OCI-LY7 (cell line): ENCODE data around the gene BTNL8. TPM values are rescaled to one million over a fixed set of nuclear protein-coding genes. Genes with fewer than 3 reads are reported as not detected.

Experiments used
- BruUV-seq: library from RNA; stranded (reverse); fragments of 400-500 nt; replicated peaks from 2 replicates; lab custom pipeline; 2021; lab: Mats Ljungman, UMichigan
- CTCF ChIA-PET: fragments of 300-600 bp; sonication (Branson Sonifier 250); formaldehyde crosslinking; loops from one replicate; lab custom pipeline; 2022; ENCODE audit warnings: antibody characterized with exemption; ENCODE audit not compliant: unreplicated experiment; lab: Charles Lee
- POLR2A ChIA-PET: fragments of 300-600 bp; sonication (Branson Sonifier 250); formaldehyde crosslinking; loops from one replicate; lab custom pipeline; 2022; ENCODE audit warnings: antibody characterized with exemption; lab: Charles Lee
- DNase-seq: peaks from one replicate; pipeline ENCODE4 v3.0.0-alpha.2; 2015; ENCODE audit warnings: low spot score
- H2AFZ ChIP-seq: fragments of 200-600 bp; sonication (generic), shearing (Covaris generic); 2 replicates; pipeline ENCODE4 v1.6.1; 2014; ENCODE audit warnings: mild to moderate bottlenecking, antibody characterized with exemption, low read length, moderate library complexity
- H3K27ac ChIP-seq: fragments of 200-600 bp; sonication (generic); 2 replicates; pipeline ENCODE4 v1.5.1; 2014; ENCODE audit warnings: mixed run types, low read depth, mild to moderate bottlenecking, moderate library complexity, low read length, inconsistent platforms; ENCODE audit not compliant: poor library complexity, severe bottlenecking
- H3K36me3 ChIP-seq: fragments of 200-600 bp; sonication (generic); 2 replicates; pipeline ENCODE4 v1.6.1; 2014; ENCODE audit warnings: mild to moderate bottlenecking, antibody characterized with exemption, low read length, moderate library complexity, mixed read lengths; ENCODE audit not compliant: insufficient read depth
- H3K4me1 ChIP-seq: fragments of 200-600 bp; sonication (generic); 2 replicates; pipeline ENCODE4 v1.5.1; 2014; ENCODE audit warnings: mild to moderate bottlenecking, low read length; ENCODE audit not compliant: insufficient read depth, poor library complexity, severe bottlenecking
- H3K4me2 ChIP-seq: fragments of 200-600 bp; sonication (generic); 2 replicates; pipeline ENCODE4 v1.6.1; 2014; ENCODE audit warnings: mild to moderate bottlenecking, low read length
- H3K4me3 ChIP-seq: fragments of 200-600 bp; sonication (generic); 2 replicates; pipeline ENCODE4 v1.5.1; 2014; ENCODE audit warnings: mild to moderate bottlenecking, low read depth, low read length; ENCODE audit not compliant: poor library complexity, severe bottlenecking
- H3K79me2 ChIP-seq: fragments of 200-600 bp; sonication (generic); 2 replicates; pipeline ENCODE4 v1.6.1; 2016; ENCODE audit warnings: low read depth, mild to moderate bottlenecking, low read length, moderate library complexity, mixed read lengths; ENCODE audit not compliant: insufficient read depth
- H3K9me2 ChIP-seq: fragments of 200-600 bp; sonication (generic); 2 replicates; pipeline ENCODE4 v1.6.1; 2016; ENCODE audit warnings: mild to moderate bottlenecking, low read length, mixed read lengths; ENCODE audit not compliant: insufficient read depth
- H3K9me3 ChIP-seq: fragments of 200-600 bp; sonication (generic); 2 replicates; pipeline ENCODE4 v1.6.1; 2014; ENCODE audit warnings: mild to moderate bottlenecking, mixed run types, low read length, mixed read lengths
- H4K20me1 ChIP-seq: fragments of 200-600 bp; sonication (generic); 2 replicates; pipeline ENCODE4 v1.6.1; 2014; ENCODE audit warnings: mild to moderate bottlenecking, antibody characterized with exemption, low read length, moderate library complexity, mixed read lengths; ENCODE audit not compliant: insufficient read depth
- CTCF ChIP-seq: fragments of 200-600 bp; sonication (generic); conservative IDR thresholded peaks from 2 replicates; pipeline ENCODE4 v1.5.1; 2014; ENCODE audit warnings: mild to moderate bottlenecking, antibody characterized with exemption, low read length, moderate library complexity, mixed read lengths
- EZH2phosphoT487 ChIP-seq: fragments of 200-600 bp; sonication (generic); IDR thresholded peaks from 2 replicates; pipeline ENCODE4 v1.6.1; 2018; ENCODE audit warnings: low read depth, borderline replicate concordance, mild to moderate bottlenecking, mixed run types, antibody characterized with exemption, low read length, moderate library complexity, mixed read lengths
- intact Hi-C: fragments of 100-400 bp; cut with micrococcal nuclease; formaldehyde crosslinking; loops from one replicate; pipeline ENCODE4 v1.10.0; 2022; ENCODE audit not compliant: unreplicated experiment
- total RNA-seq, 2 experiments: library from RNA; depleted of rRNA in 1 of 2; stranded (reverse); fragments of >200 nt in 1 of 2; shearing (Covaris generic) in 1 of 2; gene quantifications; 2 replicates each; pipeline ENCODE4 v1.2.3, GENCODE V29; 2014 to 2022

The BTNL8 gene
- total RNA-seq, 2 experiments from 2014 or later, result not detected

DNA sequence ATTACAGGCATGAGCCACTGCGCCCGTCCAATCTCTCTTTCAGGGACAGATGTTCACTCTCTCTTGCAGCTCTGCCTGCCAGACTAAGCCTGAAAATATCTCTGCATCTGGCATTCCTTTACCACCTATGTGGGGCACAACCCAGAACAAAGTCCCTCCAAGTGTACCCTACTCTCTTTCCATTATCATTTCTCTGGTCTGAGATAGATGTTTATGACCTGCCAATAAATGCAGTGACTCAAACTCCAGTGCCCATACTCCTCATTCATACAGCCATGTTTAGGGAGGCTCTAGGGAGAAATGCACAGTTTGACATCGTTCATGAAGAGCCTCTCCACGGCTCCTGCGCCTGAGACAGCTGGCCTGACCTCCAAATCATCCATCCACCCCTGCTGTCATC, 89.6 kb downstream of the BTNL8 start, which contains the start of gene BTNL3:
BTNL3 (plus strand) TSS at position 255 of the 400 bp plus-strand sequence. CDS start 183 bp downstream, outside the sequence.
- no peaks in the 10 kb centered on the region for H3K79me2 ChIP-seq
- peaks cover 5% of the 10 kb centered on the region for H3K4me1 ChIP-seq
- no peak for DNase-seq
- H3K9me3 ChIP-seq, result no peaks in the 10 kb centered on the region
- H4K20me1 ChIP-seq, result no peaks in the 10 kb centered on the region
- no peak for TF ChIP-seq EZH2phosphoT487
- TF ChIP-seq CTCF, result no peak
- no peak within 1 kb of the TSS for H3K4me2 ChIP-seq
- H3K36me3 ChIP-seq, result no peaks in the 10 kb centered on the region
- H3K4me3 ChIP-seq, result no peak within 1 kb of the TSS
- POLR2A ChIA-PET, result no interaction called here
- H2AFZ ChIP-seq, result no peak within 1 kb of the TSS
- no peak within 1 kb of the TSS for H3K27ac ChIP-seq
- CTCF ChIA-PET, result no interaction called here
- no peaks in the 10 kb centered on the region for H3K9me2 ChIP-seq
- intact Hi-C loops, result no loop called here
- BruUV-seq, result no TSS peak

GRCh38 chr5:180990086-180990881, 91.3 kb downstream of the BTNL8 start:
- Histone ChIP-seq H3K27ac (no peak overlapping the region), H3K4me2 (peak overlapping the region; percentile 53; the same call in 1 of the 2 replicates), H3K4me3 (peak overlapping the region; percentile 15), H3K36me3 (no peaks in the 10 kb centered on the region), H3K4me1 (peaks cover 5% of the 10 kb centered on the region), H3K9me3 (no peaks in the 10 kb centered on the region), H3K79me2 (no peaks in the 10 kb centered on the region), H2AFZ (peak overlapping the region; percentile 54; the same call in 1 of the 2 replicates), H4K20me1 (no peaks in the 10 kb centered on the region), H3K9me2 (no peaks in the 10 kb centered on the region)
- DNase-seq, result peak; percentile 4
- ChIA-PET CTCF (no interaction called here), POLR2A (interaction anchor here (1.1 kb wide), 1 partner anchor 15 kb away, joined by 3 read pairs; no protein-coding TSS in a partner anchor)
- BruUV-seq, result no TSS peak
- TF ChIP-seq EZH2phosphoT487, result no peak
- no peak for TF ChIP-seq CTCF
- intact Hi-C loops, result loop anchor here (5.0 kb wide), 1 partner anchor 62 kb away; no protein-coding TSS in a partner anchor
